NCI-H226 (cell line): Measurements from ENCODE around the gene ASCL1.

Experiments used
- DNase-seq: peaks from one replicate; pipeline ENCODE4 v3.0.0-alpha.2; 2015

The ASCL1 gene

DNA sequence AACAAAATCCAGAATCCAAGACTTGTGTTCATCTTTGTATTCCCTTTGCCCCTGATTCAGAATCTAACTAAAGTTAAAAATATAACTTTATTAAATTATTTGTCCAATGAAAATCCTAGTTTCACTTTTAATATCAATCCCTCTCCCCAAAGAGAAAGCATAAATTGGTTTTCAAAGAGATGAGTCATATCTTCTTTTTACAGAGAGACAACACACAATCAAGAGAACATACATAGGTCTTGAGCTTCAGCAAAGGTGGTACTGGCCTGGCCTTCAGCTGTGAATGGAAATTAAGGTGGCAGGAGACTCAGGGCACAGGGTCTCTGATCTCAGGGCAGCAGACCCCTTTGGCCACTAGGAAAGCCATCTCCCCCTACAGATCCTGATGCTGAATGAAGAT lies 4.3 kb upstream of the ASCL1 start:
- no peak for DNase-seq

DNA sequence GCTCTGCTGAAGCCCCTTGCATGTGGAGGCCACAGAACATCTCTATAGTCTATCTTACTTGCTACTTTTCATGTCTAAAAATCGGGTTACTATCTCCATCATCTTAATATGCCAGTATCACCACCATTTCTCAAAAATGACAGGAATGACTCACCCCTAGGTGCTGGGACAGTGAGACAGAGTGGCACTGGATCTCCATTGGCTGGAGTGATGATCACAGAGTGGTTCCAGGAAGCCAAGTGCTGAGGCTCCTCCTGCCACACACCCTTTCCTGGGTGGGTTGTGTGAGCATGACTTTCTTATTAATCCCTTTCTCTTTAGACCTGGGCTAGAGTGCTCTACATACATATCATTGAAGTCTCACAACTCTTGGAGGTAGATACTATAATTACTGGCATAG lies 3.3 kb upstream of the ASCL1 start:
- no peak for DNase-seq

DNA sequence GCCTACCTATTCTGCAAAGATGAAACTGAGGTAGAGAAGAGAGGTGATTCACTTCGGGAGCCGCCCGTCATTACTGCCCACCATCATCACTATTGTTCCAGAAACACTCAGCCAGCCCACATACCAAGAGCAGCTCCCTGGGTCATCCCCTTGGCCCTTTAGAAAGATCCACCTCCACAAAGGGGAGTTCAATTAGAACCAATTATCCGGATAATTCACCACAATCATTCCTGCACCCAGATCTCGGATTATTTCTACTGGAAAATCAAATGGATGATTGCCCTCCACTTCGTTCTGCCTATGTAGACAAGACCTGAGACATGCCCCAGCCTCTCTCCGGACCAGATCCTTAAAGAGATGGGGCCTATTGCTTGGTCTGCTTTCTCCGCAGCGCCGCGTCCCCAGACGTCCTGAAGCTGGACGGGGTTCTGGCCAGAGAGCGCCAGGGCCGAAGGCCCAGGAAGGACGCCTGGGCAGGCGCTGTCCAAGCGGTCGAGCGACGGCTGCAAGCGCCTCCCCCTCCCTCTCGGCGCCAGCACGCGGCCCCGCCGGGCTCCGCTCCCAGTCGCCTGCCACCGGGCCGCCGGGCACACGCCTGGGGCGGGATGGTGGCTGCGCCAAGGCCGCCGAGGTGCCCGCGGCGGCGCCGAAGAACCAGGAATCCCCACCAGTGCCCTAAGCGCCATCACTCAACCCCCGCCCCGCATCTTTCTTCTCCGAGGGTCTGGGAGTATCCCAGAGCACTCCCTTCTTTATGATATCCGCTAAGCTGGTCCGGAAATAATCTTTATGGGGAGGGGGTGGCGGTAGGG lies 1.3 kb upstream of the ASCL1 start:
- no peak for DNase-seq

DNA sequence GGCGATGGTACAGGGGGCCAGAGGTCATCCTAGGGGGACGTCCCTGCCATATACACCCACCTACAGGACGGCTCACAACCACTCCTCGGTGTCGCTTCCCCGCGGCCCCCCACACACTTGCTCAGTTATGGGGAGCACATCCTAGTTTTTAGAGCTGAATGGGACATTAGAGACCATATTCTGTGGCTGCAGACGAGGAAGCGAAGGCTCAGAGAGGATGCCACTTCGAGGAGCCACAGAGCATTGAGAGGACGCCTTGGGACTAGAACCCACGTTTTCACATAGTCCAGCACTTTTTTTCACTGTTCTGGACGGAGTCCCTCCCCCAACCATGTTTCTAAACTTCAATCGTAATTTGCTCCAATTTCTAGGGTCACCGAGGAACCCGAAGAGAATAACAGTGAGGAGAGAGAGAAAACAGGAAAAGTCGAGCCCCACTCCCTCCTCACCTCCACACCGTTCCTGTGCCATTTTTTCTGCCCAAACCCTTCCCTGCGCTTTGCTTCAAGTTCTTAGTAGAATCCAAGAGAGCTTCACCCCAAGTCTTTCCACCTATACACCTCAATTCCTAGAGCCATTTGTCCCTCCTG lies 641 bp upstream of the ASCL1 start:
- no peak for DNase-seq

DNA sequence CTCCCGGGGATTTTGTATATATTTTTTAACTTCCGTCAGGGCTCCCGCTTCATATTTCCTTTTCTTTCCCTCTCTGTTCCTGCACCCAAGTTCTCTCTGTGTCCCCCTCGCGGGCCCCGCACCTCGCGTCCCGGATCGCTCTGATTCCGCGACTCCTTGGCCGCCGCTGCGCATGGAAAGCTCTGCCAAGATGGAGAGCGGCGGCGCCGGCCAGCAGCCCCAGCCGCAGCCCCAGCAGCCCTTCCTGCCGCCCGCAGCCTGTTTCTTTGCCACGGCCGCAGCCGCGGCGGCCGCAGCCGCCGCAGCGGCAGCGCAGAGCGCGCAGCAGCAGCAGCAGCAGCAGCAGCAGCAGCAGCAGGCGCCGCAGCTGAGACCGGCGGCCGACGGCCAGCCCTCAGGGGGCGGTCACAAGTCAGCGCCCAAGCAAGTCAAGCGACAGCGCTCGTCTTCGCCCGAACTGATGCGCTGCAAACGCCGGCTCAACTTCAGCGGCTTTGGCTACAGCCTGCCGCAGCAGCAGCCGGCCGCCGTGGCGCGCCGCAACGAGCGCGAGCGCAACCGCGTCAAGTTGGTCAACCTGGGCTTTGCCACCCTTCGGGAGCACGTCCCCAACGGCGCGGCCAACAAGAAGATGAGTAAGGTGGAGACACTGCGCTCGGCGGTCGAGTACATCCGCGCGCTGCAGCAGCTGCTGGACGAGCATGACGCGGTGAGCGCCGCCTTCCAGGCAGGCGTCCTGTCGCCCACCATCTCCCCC lies 777 bp downstream of the ASCL1 start:
- no peak for DNase-seq

GRCh38 chr12:102958830-102959176 lies 1.3 kb downstream of the ASCL1 start:
- no peak for DNase-seq

DNA sequence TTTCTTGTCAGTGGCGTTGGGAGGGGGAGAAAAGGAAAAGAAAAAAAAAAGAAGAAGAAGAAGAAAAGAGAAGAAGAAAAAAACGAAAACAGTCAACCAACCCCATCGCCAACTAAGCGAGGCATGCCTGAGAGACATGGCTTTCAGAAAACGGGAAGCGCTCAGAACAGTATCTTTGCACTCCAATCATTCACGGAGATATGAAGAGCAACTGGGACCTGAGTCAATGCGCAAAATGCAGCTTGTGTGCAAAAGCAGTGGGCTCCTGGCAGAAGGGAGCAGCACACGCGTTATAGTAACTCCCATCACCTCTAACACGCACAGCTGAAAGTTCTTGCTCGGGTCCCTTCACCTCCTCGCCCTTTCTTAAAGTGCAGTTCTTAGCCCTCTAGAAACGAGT lies 1.9 kb downstream of the ASCL1 start:
- DNase-seq = no peak

DNA sequence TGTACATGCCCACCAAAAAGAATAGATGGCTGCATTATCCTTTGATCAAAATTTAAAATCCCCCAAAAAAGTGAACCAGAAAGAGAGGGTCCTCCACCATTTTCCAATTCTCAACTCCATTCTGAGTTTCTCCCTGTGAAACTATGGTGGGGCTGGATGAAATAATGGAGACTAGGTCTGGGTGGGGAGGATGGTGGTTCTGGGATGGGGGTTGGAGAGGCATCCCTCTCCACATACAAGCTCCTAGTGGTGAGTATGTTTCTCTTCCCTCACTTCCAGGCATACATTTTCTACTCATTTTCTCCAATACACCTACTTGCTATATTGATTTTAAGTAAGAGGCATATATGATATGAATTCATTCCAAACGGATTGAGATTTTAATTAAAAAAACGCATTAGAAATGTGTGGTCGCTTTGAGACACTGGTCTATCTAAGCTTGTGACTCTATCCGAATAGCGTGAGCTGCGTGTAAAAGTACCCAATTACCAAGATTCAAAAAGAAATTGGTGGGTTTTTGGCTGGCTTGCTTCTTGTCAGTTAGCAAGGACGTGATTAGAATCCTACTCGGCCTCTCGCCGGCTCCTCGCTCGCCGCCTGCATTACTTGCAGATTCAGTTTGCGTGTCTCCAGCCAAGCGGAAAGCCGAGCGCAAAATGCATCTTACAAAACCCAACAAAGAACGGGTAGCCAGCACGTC lies 3.4 kb downstream of the ASCL1 start:
- DNase-seq = no peak

DNA sequence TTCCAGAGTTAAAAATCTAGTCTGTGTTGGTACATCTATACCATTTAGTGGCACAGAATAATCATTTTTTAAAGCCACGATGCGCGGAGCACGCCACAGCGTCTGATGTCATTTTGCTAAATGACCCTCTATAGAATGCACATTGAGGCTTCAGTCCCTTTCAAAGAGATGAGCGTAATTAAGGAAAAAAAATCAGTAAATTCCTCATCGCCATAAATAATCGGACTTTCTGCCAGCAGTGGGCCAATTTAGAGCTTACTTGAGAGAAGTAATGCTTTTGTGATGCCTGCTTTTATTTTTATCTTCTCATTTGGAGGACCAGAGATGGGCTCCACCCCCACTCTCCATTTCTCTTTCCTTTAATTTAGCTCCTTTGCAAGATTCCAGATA lies 4.0 kb downstream of the ASCL1 start:
- DNase-seq = no peak

- no peak for DNase-seq
Measured at GRCh38 chr12:102962532-102962931, 5.1 kb downstream of the ASCL1 start.

DNA sequence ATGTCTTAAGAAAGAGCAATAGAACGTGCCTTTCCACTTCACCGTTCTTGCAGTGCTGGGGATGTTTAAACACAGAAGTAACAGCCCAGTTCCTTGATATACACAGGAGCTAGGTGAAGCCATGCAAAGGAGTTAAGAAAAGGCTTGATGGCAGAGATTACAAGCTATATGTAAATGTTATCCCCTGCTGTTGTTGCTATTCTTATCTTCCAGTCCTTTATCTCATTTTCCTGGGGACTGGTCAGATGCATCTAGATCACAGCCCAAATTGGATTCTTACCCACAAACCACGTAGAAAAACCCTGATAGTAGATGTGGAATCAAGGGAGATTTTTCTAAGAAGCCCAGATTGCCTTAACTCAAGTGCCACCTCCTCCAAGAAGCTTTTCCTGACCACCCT lies 5.5 kb downstream of the ASCL1 start:
- no peak for DNase-seq

- no peak for DNase-seq
Measured at GRCh38 chr12:102963796-102964195, 6.3 kb downstream of the ASCL1 start.

- no peak for DNase-seq
Measured at GRCh38 chr12:102964872-102965271, 7.4 kb downstream of the ASCL1 start.

DNA sequence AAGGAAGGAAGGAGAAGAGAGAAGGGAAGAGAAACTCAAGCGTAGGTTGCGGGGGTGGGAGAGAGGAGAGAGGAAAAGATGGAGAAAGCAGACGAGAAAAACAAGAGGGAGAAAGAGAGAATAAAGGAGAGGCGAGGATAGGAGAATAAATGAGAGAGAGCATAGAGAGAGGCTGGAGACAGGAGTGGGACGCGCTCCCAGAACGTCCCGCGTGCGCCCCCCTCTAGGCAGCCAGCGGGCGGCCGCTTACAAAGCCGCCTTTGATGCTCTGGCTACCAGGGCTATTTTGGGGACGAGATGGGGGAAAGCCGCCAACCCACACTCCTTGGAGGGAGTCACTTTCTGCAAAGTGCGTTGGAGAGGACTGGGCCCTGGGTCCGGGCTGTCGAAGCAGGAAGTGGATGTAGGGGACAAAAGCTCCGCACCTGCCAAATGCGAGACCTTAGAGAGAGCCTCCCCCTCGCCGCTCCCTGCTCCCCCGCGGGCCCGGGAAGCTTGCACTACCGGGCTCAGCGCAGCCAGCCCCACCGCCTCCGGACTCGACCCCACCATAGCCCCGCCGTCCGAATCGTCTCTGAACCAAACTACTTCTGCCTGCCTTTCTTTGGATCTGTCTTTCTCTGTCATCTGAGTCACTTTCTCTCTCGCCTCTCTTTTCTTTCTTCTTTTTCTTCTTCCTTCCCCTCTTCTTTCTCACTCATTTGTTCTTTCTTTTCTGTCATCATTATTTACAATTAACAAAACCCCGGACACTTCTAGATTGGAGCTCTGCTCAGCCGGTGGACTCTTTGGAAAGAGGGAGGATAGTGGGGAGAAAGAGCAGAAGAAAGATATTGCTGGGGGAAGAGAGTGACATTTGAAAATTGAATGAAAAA lies 8.0 kb downstream of the ASCL1 start:
- DNase-seq = no peak

- no peak for DNase-seq
Measured at GRCh38 chr12:102966200-102966863, 8.9 kb downstream of the ASCL1 start.

DNA sequence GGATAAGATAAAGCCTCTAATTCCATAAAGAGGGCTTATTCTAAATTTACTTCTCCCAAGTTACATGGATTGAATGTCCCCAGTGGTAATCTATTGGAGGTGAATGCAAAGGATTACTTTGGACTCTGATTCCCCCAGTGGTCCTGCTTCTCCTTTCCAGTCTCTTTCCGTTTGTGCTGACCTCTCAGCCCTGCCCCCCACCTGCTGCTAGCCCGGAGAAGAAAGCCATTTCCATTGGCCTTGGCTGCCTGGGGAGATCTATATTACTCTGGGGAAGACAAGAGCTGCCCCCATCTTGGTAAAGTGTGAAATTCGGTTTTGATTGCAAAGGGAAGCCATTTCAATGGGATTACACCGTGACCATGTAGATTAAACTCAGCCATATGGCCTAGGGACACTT lies 13.3 kb downstream of the ASCL1 start:
- no peak for DNase-seq

DNA sequence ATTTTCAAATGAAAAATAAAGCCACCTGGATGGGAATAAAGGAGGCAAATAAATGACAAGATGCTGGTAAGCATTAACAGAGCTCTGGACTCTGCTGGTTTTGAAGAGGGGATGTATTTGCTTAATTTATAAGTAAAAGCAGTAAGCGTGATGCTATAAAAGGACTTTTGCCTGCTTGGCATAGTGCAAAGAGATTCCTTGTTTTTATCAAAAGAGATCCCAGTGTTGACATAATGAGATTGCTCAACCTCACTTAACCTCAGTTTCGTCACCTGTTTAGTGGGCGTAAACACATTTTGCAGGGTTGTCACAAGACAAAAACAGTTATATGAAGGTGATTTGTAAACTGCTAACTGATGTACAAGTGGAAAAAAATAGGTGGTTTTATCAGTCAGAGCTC lies 13.8 kb downstream of the ASCL1 start:
- DNase-seq = no peak

DNA sequence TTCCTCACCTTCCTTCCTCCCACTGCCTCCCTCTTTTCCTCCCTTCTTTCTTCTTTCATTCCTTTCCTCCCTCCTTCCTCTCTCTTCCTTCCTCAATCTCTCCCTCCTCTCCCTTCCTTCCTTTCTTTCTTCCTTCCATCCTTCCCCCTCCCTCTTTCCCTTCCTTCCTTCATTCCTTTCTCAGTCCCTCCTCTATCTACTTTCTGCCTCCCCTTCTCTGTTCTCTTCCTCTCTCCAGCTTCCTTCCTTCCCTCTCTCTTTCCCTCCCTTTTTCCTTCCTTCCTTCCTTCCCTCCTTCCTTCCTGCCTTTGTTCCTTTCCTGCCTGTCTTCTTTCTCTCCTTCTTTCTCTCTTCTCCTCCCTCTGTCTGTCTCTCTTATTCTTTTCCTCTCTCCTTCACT lies 16.1 kb downstream of the ASCL1 start:
- no peak for DNase-seq

DNA sequence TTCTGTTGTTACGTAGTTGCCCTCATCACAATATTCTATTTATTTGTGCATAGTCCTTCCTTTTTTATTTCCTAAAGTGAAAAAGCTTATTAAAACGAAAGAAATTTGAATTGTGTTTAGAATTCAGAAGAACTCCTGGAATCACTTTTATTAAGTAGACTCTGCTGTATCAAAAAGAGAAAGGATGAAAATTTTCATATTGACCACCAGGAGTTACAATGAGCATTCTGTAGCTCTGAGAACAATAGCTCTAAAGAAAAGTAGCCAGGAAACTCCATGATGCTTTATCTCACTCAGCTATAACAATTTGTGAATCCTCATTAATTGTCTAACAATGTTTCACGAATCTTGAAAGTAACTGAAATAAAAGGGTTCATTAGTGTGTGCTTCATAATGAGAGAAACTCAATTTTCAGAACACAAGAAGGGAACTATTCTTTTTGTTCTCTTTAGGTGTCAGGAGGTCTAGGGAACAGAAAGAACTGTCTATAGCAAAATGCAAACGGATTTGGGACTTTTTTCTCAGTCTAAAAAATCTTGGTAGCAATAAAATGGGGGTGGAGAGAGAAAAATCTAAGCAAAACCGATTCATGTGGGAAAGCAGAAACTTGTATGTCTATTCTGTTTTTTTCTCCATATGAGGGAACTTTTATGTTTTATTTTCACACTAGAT lies 19.3 kb downstream of the ASCL1 start:
- DNase-seq = no peak

DNA sequence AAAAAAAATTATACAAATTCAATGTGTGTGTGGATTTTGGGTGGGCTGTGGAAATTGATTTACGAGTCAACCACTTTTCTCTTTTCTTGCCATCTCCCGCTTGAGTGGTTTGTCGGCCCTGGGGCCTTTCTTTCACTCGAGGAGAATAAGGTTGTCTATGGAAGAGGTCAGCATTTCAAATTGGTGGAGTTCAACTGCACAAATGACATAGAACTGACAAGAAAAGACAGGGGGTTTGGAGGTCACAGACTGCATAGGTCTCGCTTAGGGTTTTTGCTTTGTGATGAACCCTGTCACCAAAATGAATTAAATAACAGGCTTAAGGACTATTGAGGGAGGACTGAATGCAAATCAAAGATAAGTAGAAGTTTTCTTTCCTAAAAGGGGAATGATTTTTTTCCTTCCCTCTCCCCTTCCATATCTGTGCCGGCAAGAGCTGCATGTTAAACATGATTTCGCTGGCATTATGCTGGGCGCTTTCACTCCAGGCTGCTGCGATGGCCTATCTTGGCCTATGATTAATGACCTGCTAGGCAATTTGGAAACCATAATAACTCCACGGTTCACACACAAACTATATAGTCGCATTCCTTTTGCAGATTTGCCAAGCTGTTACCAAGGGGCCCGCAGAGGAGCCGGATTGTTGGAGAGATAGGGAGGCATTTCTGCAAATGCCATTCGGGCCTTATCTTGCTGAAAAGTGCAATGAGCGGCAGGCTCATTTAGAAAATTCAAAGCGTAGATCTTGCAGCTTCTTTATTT lies 20.7 kb downstream of the ASCL1 start:
- no peak for DNase-seq

- DNase-seq = no peak
Measured at GRCh38 chr12:102980350-102980749, 22.9 kb downstream of the ASCL1 start.
